PC-3 (cell line): ENCODE data around the gene HNF4A. TPM values are rescaled to one million over a fixed set of nuclear protein-coding genes. Genes with fewer than 3 reads are reported as not detected.

Experiments used
- ATAC-seq: fragments of 200-7000 bp; cut with Tn5 transposase; 2 replicates; pipeline ENCODE4 v1.9.1; 2020; ENCODE audit warnings: mild to moderate bottlenecking, moderate library complexity
- BruUV-seq: library from RNA; stranded (reverse); fragments of 400-500 nt; replicated peaks from 2 replicates; lab custom pipeline; 2021; lab: Mats Ljungman, UMichigan
- CTCF ChIA-PET: fragments of 300-600 bp; sonication (Branson Sonifier 250); formaldehyde crosslinking; loops from one replicate; lab custom pipeline; 2022; ENCODE audit warnings: antibody characterized with exemption; lab: Charles Lee
- POLR2A ChIA-PET: fragments of 300-600 bp; sonication (Branson Sonifier 250); formaldehyde crosslinking; loops from one replicate; lab custom pipeline; 2022; ENCODE audit warnings: antibody characterized with exemption; ENCODE audit not compliant: unreplicated experiment; lab: Charles Lee
- DNase-seq: peaks from one replicate; pipeline ENCODE4 v3.0.0-alpha.2; 2015
- H2AFZ ChIP-seq: fragments of 300-600 bp; sonication (generic); 2 replicates; pipeline ENCODE4 v1.6.0; 2016; ENCODE audit warnings: antibody characterized with exemption, low read length
- H3F3A ChIP-seq: fragments of 300-600 bp; sonication (generic); one replicate; pipeline ENCODE4 v1.6.0; 2017; ENCODE audit warnings: antibody characterized with exemption, low read length, control low read depth, mild to moderate bottlenecking; ENCODE audit not compliant: unreplicated experiment
- H3K27ac ChIP-seq: fragments of 300-600 bp; sonication (generic); 2 replicates; pipeline ENCODE4 v1.5.1; 2016; ENCODE audit warnings: mild to moderate bottlenecking, low read length
- H3K27me3 ChIP-seq: fragments of 300-600 bp; sonication (generic); 2 replicates; pipeline ENCODE4 v1.6.1; 2016; ENCODE audit warnings: low read length, mixed read lengths
- H3K36me3 ChIP-seq: fragments of 300-600 bp; sonication (generic); 2 replicates; pipeline ENCODE4 v1.6.1; 2016; ENCODE audit warnings: low read depth, mixed run types, low read length, mixed read lengths
- H3K4me1 ChIP-seq: fragments of 300-600 bp; sonication (generic); 2 replicates; pipeline ENCODE4 v1.5.1; 2016; ENCODE audit warnings: low read length; ENCODE audit not compliant: insufficient read depth
- H3K4me2 ChIP-seq: fragments of 300-600 bp; sonication (generic); 2 replicates; pipeline ENCODE4 v1.6.0; 2016; ENCODE audit warnings: low read length
- H3K4me3 ChIP-seq: fragments of 300-600 bp; sonication (generic); 2 replicates; pipeline ENCODE4 v1.5.1; 2016; ENCODE audit warnings: mild to moderate bottlenecking, low read length, mixed read lengths
- H3K79me2 ChIP-seq: fragments of 300-600 bp; sonication (generic); 2 replicates; pipeline ENCODE4 v1.6.1; 2017; ENCODE audit warnings: low read length, mixed read lengths
- H3K9ac ChIP-seq: fragments of 300-600 bp; sonication (generic); 2 replicates; pipeline ENCODE4 v1.6.0; 2016; ENCODE audit warnings: mild to moderate bottlenecking, low read length
- H3K9me2 ChIP-seq: fragments of 300-600 bp; sonication (generic); replicated peaks from 2 replicates; pipeline ENCODE4 v1.6.1; 2016; ENCODE audit warnings: mixed run types, low read length, mixed read lengths
- H3K9me3 ChIP-seq: fragments of 300-600 bp; sonication (generic); 2 replicates; pipeline ENCODE4 v1.6.1; 2016; ENCODE audit warnings: low read length, mixed read lengths
- H4K20me1 ChIP-seq: fragments of 300-600 bp; sonication (generic); 2 replicates; pipeline ENCODE4 v1.6.1; 2016; ENCODE audit warnings: low read length, mixed read lengths
- CTCF ChIP-seq: fragments of 300-600 bp; sonication (generic); conservative IDR thresholded peaks from 2 replicates; pipeline ENCODE4 v1.5.1; 2017; ENCODE audit warnings: antibody characterized with exemption, low read depth, mild to moderate bottlenecking, low read length
- EZH2 ChIP-seq: fragments of 300-600 bp; sonication (generic); IDR thresholded peaks from one replicate; pipeline ENCODE4 v1.6.1; 2017; ENCODE audit warnings: antibody characterized with exemption, mild to moderate bottlenecking, low read length; ENCODE audit not compliant: unreplicated experiment
- EZH2phosphoT487 ChIP-seq: fragments of 300-600 bp; sonication (generic); IDR thresholded peaks from 2 replicates; pipeline ENCODE4 v1.6.1; 2018; ENCODE audit warnings: mild to moderate bottlenecking, antibody characterized with exemption, low read length, borderline replicate concordance
- intact Hi-C: fragments of 100-400 bp; cut with micrococcal nuclease; formaldehyde crosslinking; loops from 2 replicates; pipeline ENCODE4 v1.9.0; 2023
- total RNA-seq: library from RNA; depleted of rRNA; stranded (reverse); fragments of >200 nt; gene quantifications from 2 replicates; pipeline ENCODE4 v1.2.3, GENCODE V29; 2014

Gene HNF4A
- total RNA-seq, 1 experiment from 2014 or later = not detected

DNA sequence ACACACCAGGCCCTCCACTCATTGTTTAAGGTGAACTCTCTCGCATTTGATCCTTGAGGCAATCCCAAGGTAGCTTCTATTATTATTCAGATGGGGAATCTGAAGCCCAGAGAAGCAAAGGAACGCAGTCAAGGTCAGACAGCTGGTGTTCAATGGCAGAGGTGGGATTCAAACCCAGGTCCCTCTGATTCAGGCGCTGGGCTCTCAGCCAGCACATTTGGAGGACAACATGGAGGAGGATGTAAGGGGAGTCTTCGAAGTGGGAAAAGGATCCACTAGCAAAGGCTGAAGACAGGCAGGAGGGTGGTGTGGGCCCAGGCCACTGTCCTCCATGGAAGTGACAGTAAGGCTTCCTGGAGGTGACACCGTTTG is 106.3 kb downstream of the HNF4A start:
- peaks cover 19% of the 10 kb centered on the region for H3K4me1 ChIP-seq
- H3K79me2 ChIP-seq = no peaks in the 10 kb centered on the region
- BruUV-seq = no TSS peak
- H3K9ac ChIP-seq = no peak overlapping the region
- no peak for DNase-seq
- no peak overlapping the region for H2AFZ ChIP-seq
- H3K9me3 ChIP-seq = no peaks in the 10 kb centered on the region
- ATAC-seq = no peak
- peak overlapping the region; percentile 32 for H3K27ac ChIP-seq
- H3F3A ChIP-seq = no peaks in the 10 kb centered on the region
- intact Hi-C loops = no loop called here
- TF ChIP-seq EZH2phosphoT487 = no peak
- TF ChIP-seq EZH2 = no peak
- no peak for TF ChIP-seq CTCF
- no peaks in the 10 kb centered on the region for H4K20me1 ChIP-seq
- no peak overlapping the region for H3K4me3 ChIP-seq
- ChIA-PET POLR2A (interaction anchor here (0.6 kb wide), 1 partner anchor 250 kb away, joined by 3 read pairs; no protein-coding TSS in a partner anchor), CTCF (interaction anchor here (0.7 to 1.1 kb wide), 5 partner anchors 9 to 249 kb away, joined by 3 to 6 read pairs (median 4); no protein-coding TSS in a partner anchor)
- H3K4me2 ChIP-seq = no peak overlapping the region
- no peaks in the 10 kb centered on the region for H3K36me3 ChIP-seq
- H3K9me2 ChIP-seq = no peaks in the 10 kb centered on the region
- H3K27me3 ChIP-seq = no peaks in the 10 kb centered on the region

- intact Hi-C loops = no loop called here
- CTCF ChIA-PET = no interaction called here
- POLR2A ChIA-PET = no interaction called here
Measured at GRCh38 chr20:44463466-44463865, 108.0 kb downstream of the HNF4A start.

More at GRCh38 chr20:44463466-44463865, 108.0 kb downstream of the HNF4A start:
- Histone ChIP-seq H3K9ac (no peak overlapping the region), H3K27ac (no peak overlapping the region), H3K4me1 (peaks cover 19% of the 10 kb centered on the region), H3K4me3 (no peak overlapping the region), H3K4me2 (no peak overlapping the region), H3K79me2 (no peaks in the 10 kb centered on the region), H3K9me2 (no peaks in the 10 kb centered on the region), H3K36me3 (no peaks in the 10 kb centered on the region), H2AFZ (no peak overlapping the region), H3K9me3 (no peaks in the 10 kb centered on the region), H3K27me3 (no peaks in the 10 kb centered on the region), H4K20me1 (no peaks in the 10 kb centered on the region), H3F3A (no peaks in the 10 kb centered on the region)
- no peak for TF ChIP-seq EZH2phosphoT487
- TF ChIP-seq CTCF = no peak
- ATAC-seq (no peak), DNase-seq (no peak)
- no TSS peak for BruUV-seq
